ENCODE data around the gene SPEG. TPM values are rescaled to one million over a fixed set of nuclear protein-coding genes. Genes with fewer than 3 reads are reported as not detected.

Gene SPEG
- total RNA-seq, 1 experiment from 2014 or later, result 56.6 TPM

- Histone ChIP-seq H3K4me2 (ENCODE audit: low read length) (peak overlapping the region; percentile 37), H4K20me1 (ENCODE audit: insufficient read depth) (no peaks in the 10 kb centered on the region), H3K9me3 (ENCODE audit: control insufficient read depth in 1 of 2, insufficient read depth in 1 of 2, low read depth in 1 of 2, low read length in 2 of 2) (no peaks in the 10 kb centered on the region), H3K27ac (ENCODE audit: low read depth, low read length) (no peak overlapping the region), H3K79me2 (ENCODE audit: insufficient read depth, low read length) (no peaks in the 10 kb centered on the region), H3K4me3 (replicated peaks in 1 of 2; ENCODE audit: low read depth in 1 of 2, low read length in 2 of 2) (0 out of 4 replicates have a peak overlapping the region, but pooled peaks of 1 of the 2 experiments have one; percentile 2), H3K36me3 (ENCODE audit: control insufficient read depth in 1 of 2, insufficient read depth in 2 of 2, low read length in 2 of 2) (no peaks in the 10 kb centered on the region; a peak in 1 of 4 replicates), H3K9ac (ENCODE audit: low read length) (no peak overlapping the region; the same call in 1 of the 2 replicates), H3K4me1 (ENCODE audit: control insufficient read depth in 1 of 2, insufficient read depth in 2 of 2, low read length in 2 of 2) (peaks cover 0 to 19% of the 10 kb centered on the region in 2 experiments; a peak in 2 of 4 replicates), H3K27me3 (ENCODE audit: insufficient read depth, low read length) (no peaks in the 10 kb centered on the region), H2AFZ (ENCODE audit: low read depth, low read length, poor library complexity, severe bottlenecking) (no peak overlapping the region), H3K9me2 (ENCODE audit: insufficient read depth) (no peaks in the 10 kb centered on the region)
- ChIA-PET CTCF (interaction anchor here (0.5 to 4.4 kb wide), 10 partner anchors 8 to 223 kb away, joined by 3 to 56 read pairs (median 7); partner anchors contain the start of gene GMPPA), POLR2A (interaction anchor here (0.7 to 1.4 kb wide), 4 partner anchors 10 to 20 kb away, joined by 3 to 5 read pairs (median 4); partner anchors contain the start of gene GMPPA), RAD21 (ENCODE audit: low non-redundant PET in 1 of 2, low total read pairs in 2 of 2, uncharacterized antibody in 2 of 2, unreplicated experiment in 2 of 2) (interaction anchor here (1.5 to 1.6 kb wide), 2 partner anchors 20 kb away, joined by 10 read pairs; no protein-coding TSS in a partner anchor)
- no peak for DNase-seq (ENCODE audit: low read depth, low spot score)
- BruUV-seq (replicated peaks), result no TSS peak
- no peak for TF ChIP-seq ZFX (IDR thresholded peaks at IDR 0.05)
- TF ChIP-seq EZH2phosphoT487 (IDR thresholded peaks at IDR 0.05; ENCODE audit: borderline replicate concordance), result no peak
- TF ChIP-seq RAD21 (IDR thresholded peaks at IDR 0.05; ENCODE audit: low read depth), result peak; percentile 70
- TF ChIP-seq ELF1 (IDR thresholded peaks at IDR 0.05; ENCODE audit: borderline replicate concordance, low read depth), result no peak
- no peak for TF ChIP-seq JUND (IDR thresholded peaks at IDR 0.05)
- no peak for TF ChIP-seq SP1 (IDR thresholded peaks at IDR 0.05; ENCODE audit: low read depth)
- peak; percentile 23; the same call in 1 of the 2 replicates for TF ChIP-seq POLR2AphosphoS5 (IDR thresholded peaks at IDR 0.05; ENCODE audit: low read depth, low read length)
- no peak for TF ChIP-seq ATF3 (IDR thresholded peaks at IDR 0.05)
- TF ChIP-seq YY1 (IDR thresholded peaks at IDR 0.05; ENCODE audit: extremely low read depth, insufficient replicate concordance, low read depth, low read length), result no peak
- no peak for TF ChIP-seq EGR1 (IDR thresholded peaks at IDR 0.05; ENCODE audit: low read depth)
- no peak for TF ChIP-seq FOSL1 (IDR thresholded peaks at IDR 0.05; ENCODE audit: low read depth)
- TF ChIP-seq TCF7L2 (IDR thresholded peaks at IDR 0.05; ENCODE audit: borderline replicate concordance, extremely low read depth, insufficient read depth, insufficient read length), result no peak
- TF ChIP-seq CTCF (IDR thresholded peaks at IDR 0.05 in 2 of 3, conservative IDR thresholded peaks at IDR 0.05 in 1 of 3; ENCODE audit: borderline replicate concordance in 1 of 3, insufficient read depth in 1 of 3, low read depth in 2 of 3, low read length in 2 of 3), result peak; percentile 59 to 91 (median 80); a peak in 5 of 6 replicates
- intact Hi-C loops (cut with micrococcal nuclease), result no loop called here
- peak; percentile 90 for ATAC-seq
Observed at GRCh38 chr2:219509780-219510511, 75.3 kb downstream of the SPEG start.
